Endothelial cell of umbilical vein (primary cell): ENCODE data around the gene ADAMTS17. TPM values are rescaled to one million over a fixed set of nuclear protein-coding genes. Genes with fewer than 3 reads are reported as not detected.

Source experiments
- BruUV-seq: library from RNA; stranded (reverse); fragments of 400-500 nt; replicated peaks from 2 replicates; lab custom pipeline; 2021; lab: Mats Ljungman, UMichigan
- CTCF ChIA-PET: fragments of 300-600, 350-600 bp; sonication (Branson Sonifier 250); formaldehyde crosslinking; loops from one replicate; lab custom pipeline; 2021; ENCODE audit warnings: antibody characterized with exemption, inconsistent platforms; lab: Charles Lee
- POLR2A ChIA-PET: fragments of 300-600, 350-600 bp; sonication (Branson Sonifier 250); formaldehyde crosslinking; loops from one replicate; lab custom pipeline; 2021; ENCODE audit warnings: antibody characterized with exemption, inconsistent platforms; lab: Charles Lee
- DNase-seq: peaks from one replicate; pipeline ENCODE4 v3.0.0-alpha.2; 2011; ENCODE audit warnings: low read depth, low spot score
- FAIRE-seq: peaks from 2 replicates; lab custom pipeline; 2011; peaks lifted over from hg19 to GRCh38; lab: Jason Lieb, UNC
- H2AFZ ChIP-seq: 2 replicates; pipeline ENCODE4 v1.6.0; 2012; ENCODE audit warnings: low read depth, low read length, control low read depth, inconsistent platforms
- H3K27ac ChIP-seq: 2 replicates; pipeline ENCODE4 v1.5.1; 2011; ENCODE audit warnings: low read depth, mild to moderate bottlenecking, control low read depth, low read length, moderate library complexity; ENCODE audit not compliant: insufficient read depth
- H3K27me3 ChIP-seq, 2 experiments: 2 replicates each; pipeline versions ENCODE4 v1.6.0 to v1.6.1; 2011; ENCODE audit warnings: low read length in 2 of 2, mixed read lengths in 1 of 2; ENCODE audit not compliant: control insufficient read depth in 2 of 2, insufficient read depth in 2 of 2
- H3K36me3 ChIP-seq, 2 experiments: 2 replicates in 1 of 2; 3 replicates in 1 of 2; pipeline ENCODE4 v1.5.1; 2011; ENCODE audit warnings: low read length in 2 of 2, mild to moderate bottlenecking in 1 of 2, moderate library complexity in 1 of 2; ENCODE audit not compliant: control insufficient read depth in 2 of 2, insufficient read depth in 2 of 2; ENCODE audit errors: extremely low read depth in 1 of 2
- H3K4me1 ChIP-seq: 3 replicates; pipeline ENCODE4 v1.5.1; 2011; ENCODE audit warnings: mild to moderate bottlenecking, low read length; ENCODE audit not compliant: control insufficient read depth, insufficient read depth; ENCODE audit errors: extremely low read depth
- H3K4me2 ChIP-seq: 2 replicates; pipeline ENCODE4 v1.6.1; 2011; ENCODE audit warnings: low read length, control low read depth, mixed read lengths; ENCODE audit not compliant: insufficient read depth
- H3K4me3 ChIP-seq, 3 experiments: fragments of 200-600 bp in 1 of 3; sonication (generic), shearing (Covaris generic) in 1 of 3; replicated peaks in 1 of 3; 2 replicates each; pipeline ENCODE4 v1.5.1; 2011 to 2016; ENCODE audit warnings: control low read depth in 3 of 3, low read length in 3 of 3, mild to moderate bottlenecking in 2 of 3, inconsistent platforms in 1 of 3, low read depth in 1 of 3, moderate library complexity in 1 of 3; ENCODE audit not compliant: insufficient read depth in 1 of 3
- H3K79me2 ChIP-seq: 2 replicates; pipeline ENCODE4 v1.6.0; 2012; ENCODE audit warnings: low read length, inconsistent platforms; ENCODE audit not compliant: control insufficient read depth, insufficient read depth
- H3K9ac ChIP-seq: replicated peaks from 2 replicates; pipeline ENCODE3; 2011; ENCODE audit warnings: low read length, control low read depth; ENCODE audit not compliant: insufficient read depth; ENCODE audit errors: extremely low read depth
- H3K9me1 ChIP-seq: replicated peaks from 3 replicates; pipeline ENCODE4 v1.6.0; 2011; ENCODE audit warnings: mild to moderate bottlenecking, low read length; ENCODE audit not compliant: control insufficient read depth, insufficient read depth; ENCODE audit errors: extremely low read depth
- H3K9me3 ChIP-seq: replicated peaks from 2 replicates; pipeline ENCODE4 v1.5.1; 2012; ENCODE audit warnings: low read length, inconsistent platforms; ENCODE audit not compliant: control insufficient read depth, insufficient read depth
- H4K20me1 ChIP-seq: replicated peaks from 2 replicates; pipeline ENCODE3; 2011; ENCODE audit warnings: mild to moderate bottlenecking, low read length; ENCODE audit not compliant: control insufficient read depth, insufficient read depth; ENCODE audit errors: extremely low read depth
- EZH2 ChIP-seq: IDR thresholded peaks from 2 replicates; pipeline ENCODE4 v1.6.1; 2012; ENCODE audit warnings: borderline replicate concordance, low read depth, mild to moderate bottlenecking, moderate library complexity, low read length, inconsistent platforms; ENCODE audit not compliant: severe bottlenecking
- FOS ChIP-seq: IDR thresholded peaks from 2 replicates; pipeline ENCODE4 v1.6.1; 2011; ENCODE audit warnings: mild to moderate bottlenecking, low read length, moderate library complexity, borderline replicate concordance; ENCODE audit not compliant: insufficient read depth
- GATA2 ChIP-seq: IDR thresholded peaks from 2 replicates; pipeline ENCODE4 v1.7.0; 2011; ENCODE audit warnings: low read depth, mild to moderate bottlenecking, moderate library complexity, mixed read lengths, low read length; ENCODE audit not compliant: insufficient read length, insufficient read depth
- JUN ChIP-seq: IDR thresholded peaks from 2 replicates; pipeline ENCODE4 v1.6.1; 2011; ENCODE audit warnings: borderline replicate concordance, low read depth; ENCODE audit not compliant: insufficient read length, insufficient read depth
- MYC ChIP-seq: IDR thresholded peaks from one replicate; pipeline ENCODE4 v1.6.1; 2011; ENCODE audit warnings: mild to moderate bottlenecking, low read depth, low read length
- POLR2A ChIP-seq: IDR thresholded peaks from 2 replicates; pipeline ENCODE4 v1.6.1; 2012; ENCODE audit warnings: low read depth, mild to moderate bottlenecking, control low read depth, low read length
- POLR2AphosphoS5 ChIP-seq: IDR thresholded peaks from 2 replicates; pipeline ENCODE4 v1.6.1; 2012; ENCODE audit warnings: low read depth, mild to moderate bottlenecking, control low read depth, low read length, moderate library complexity; ENCODE audit not compliant: insufficient read depth
- dilution Hi-C: fragments of 300-500 bp; cut with MboI; formaldehyde crosslinking; loops from one replicate; pipeline ENCODE4 v1.15.0; 2019; ENCODE audit warnings: low sequenced_read_pairs; ENCODE audit not compliant: extremely low pct_ligation_motif_present
- intact Hi-C: fragments of 100-400 bp; cut with micrococcal nuclease; formaldehyde crosslinking; loops from one replicate; pipeline ENCODE4 v1.10.0; 2022
- polyA plus RNA-seq, 4 experiments: library from polyadenylated mRNA; depleted of rRNA in 3 of 4; stranded (reverse) in 3 of 4; unstranded in 1 of 4; fragments of >200 nt; gene quantifications; 2 replicates each; pipeline versions ENCODE4 v1.2.1 to v1.2.3, GENCODE V29; 2011 to 2012; ENCODE audit warnings: missing spikeins in 1 of 4
- total RNA-seq: library from RNA; stranded (reverse); gene quantifications from 2 replicates; pipeline ENCODE4 v1.2.3, GENCODE V29; 2021
- TF ChIP-seq, protein P1 (sequence below): IDR thresholded peaks from 2 replicates; pipeline ENCODE4 v1.6.1; 2011; ENCODE audit not compliant: insufficient read depth, insufficient read length
- TF ChIP-seq, protein P2 (sequence below), 2 donors: IDR thresholded peaks; 1 replicate in 1 of 2; 2 replicates in 1 of 2; pipeline ENCODE4 v1.5.1; 2011; ENCODE audit warnings: low read length in 2 of 2, mild to moderate bottlenecking in 2 of 2, moderate library complexity in 2 of 2, control low read depth in 1 of 2, inconsistent platforms in 1 of 2, low read depth in 1 of 2; ENCODE audit not compliant: insufficient read depth in 1 of 2; ENCODE audit errors: extremely low read depth in 1 of 2

The ADAMTS17 gene
- total and polyA plus RNA-seq, 2 donors (not counting 3 experiments of a cell fraction or from before 2014, with no cell fraction given) = 0.12 TPM; not detected in 1

DNA sequence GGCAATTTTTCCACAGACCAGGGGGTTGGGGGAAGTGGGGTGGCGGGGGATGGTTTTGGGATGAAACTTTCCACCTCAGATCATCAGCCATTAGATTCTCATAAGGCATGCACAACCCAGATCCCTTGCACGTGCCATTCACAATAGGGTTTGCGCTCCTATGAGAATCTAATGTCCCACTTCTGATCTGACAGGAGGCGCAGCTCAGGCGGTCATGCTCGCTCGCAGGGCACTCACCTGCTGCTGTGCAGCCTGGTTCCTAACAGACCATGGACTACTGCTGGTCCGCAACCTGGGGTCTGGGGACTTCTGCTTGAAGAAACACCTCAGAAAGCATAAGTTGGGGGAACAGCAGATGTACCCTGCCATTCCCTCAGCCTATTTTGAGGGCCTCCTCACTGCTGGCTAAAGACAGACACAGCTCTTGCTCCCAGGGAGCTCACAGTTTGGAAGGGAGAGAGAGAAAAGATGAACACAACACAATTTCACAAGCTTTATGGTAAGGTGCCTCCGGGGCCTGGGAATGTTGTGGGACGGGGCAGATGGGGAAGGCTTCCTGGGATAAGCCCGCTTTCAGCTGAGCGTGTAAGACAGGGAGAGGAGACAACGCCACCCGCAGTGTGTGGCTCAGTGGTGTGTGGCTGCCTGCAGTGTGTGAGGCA, 285.2 kb downstream of the ADAMTS17 start:
- no peaks in the 10 kb centered on the region for H3K4me1 ChIP-seq
- no peak for DNase-seq
- no peak overlapping the region for H2AFZ ChIP-seq
- POLR2A ChIA-PET = no interaction called here
- no peaks in the 10 kb centered on the region for H3K79me2 ChIP-seq
- no peaks in the 10 kb centered on the region for H3K27me3 ChIP-seq
- CTCF ChIA-PET = no interaction called here
- TF ChIP-seq FOS (no peak), MYC (no peak), POLR2AphosphoS5 (no peak), GATA2 (no peak), EZH2 (no peak), POLR2A (no peak), JUN (no peak)
- TF ChIP-seq, protein P1, sequence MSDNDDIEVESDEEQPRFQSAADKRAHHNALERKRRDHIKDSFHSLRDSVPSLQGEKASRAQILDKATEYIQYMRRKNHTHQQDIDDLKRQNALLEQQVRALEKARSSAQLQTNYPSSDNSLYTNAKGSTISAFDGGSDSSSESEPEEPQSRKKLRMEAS = no peak
- TF ChIP-seq, protein P2, sequence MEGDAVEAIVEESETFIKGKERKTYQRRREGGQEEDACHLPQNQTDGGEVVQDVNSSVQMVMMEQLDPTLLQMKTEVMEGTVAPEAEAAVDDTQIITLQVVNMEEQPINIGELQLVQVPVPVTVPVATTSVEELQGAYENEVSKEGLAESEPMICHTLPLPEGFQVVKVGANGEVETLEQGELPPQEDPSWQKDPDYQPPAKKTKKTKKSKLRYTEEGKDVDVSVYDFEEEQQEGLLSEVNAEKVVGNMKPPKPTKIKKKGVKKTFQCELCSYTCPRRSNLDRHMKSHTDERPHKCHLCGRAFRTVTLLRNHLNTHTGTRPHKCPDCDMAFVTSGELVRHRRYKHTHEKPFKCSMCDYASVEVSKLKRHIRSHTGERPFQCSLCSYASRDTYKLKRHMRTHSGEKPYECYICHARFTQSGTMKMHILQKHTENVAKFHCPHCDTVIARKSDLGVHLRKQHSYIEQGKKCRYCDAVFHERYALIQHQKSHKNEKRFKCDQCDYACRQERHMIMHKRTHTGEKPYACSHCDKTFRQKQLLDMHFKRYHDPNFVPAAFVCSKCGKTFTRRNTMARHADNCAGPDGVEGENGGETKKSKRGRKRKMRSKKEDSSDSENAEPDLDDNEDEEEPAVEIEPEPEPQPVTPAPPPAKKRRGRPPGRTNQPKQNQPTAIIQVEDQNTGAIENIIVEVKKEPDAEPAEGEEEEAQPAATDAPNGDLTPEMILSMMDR (IDR thresholded peaks at IDR 0.05; ENCODE audit: extremely low read depth in 1 of 2, insufficient read depth in 1 of 2, low read depth in 1 of 2, low read length in 2 of 2) = no peak
- no TSS peak for BruUV-seq
- no peaks in the 10 kb centered on the region for H4K20me1 ChIP-seq
- FAIRE-seq = no peak
- H3K4me2 ChIP-seq = no peak overlapping the region
- intact Hi-C loops (no loop called here), dilution Hi-C loops (no loop called here)
- no peaks in the 10 kb centered on the region for H3K9me3 ChIP-seq
- no peak overlapping the region for H3K9ac ChIP-seq
- H3K4me3 ChIP-seq = no peak overlapping the region
- no peak overlapping the region for H3K27ac ChIP-seq
- no peaks in the 10 kb centered on the region for H3K9me1 ChIP-seq
- no peaks in the 10 kb centered on the region for H3K36me3 ChIP-seq
